ENCODE data around the gene TFG.

The TFG gene

GRCh38 chr3:100706365-100706764, 2.9 kb upstream of the TFG start:
- no peak for DNase-seq

GRCh38 chr3:100708644-100708988, 678 bp upstream of the TFG start:
- DNase-seq: no peak

- DNase-seq: peak in 27 of 51 donors; percentile 8 to 82 (median 30)
Observed at GRCh38 chr3:100709842-100710260, 557 bp downstream of the TFG start.

GRCh38 chr3:100710261-100710968, 1.1 kb downstream of the TFG start:
- DNase-seq: peak in 1 of 51 donors; percentile 33

- DNase-seq: no peak
Observed at GRCh38 chr3:100715176-100715575, 5.9 kb downstream of the TFG start.

- DNase-seq: no peak
Observed at GRCh38 chr3:100717063-100717462, 7.8 kb downstream of the TFG start.

GRCh38 chr3:100717637-100718487, 8.6 kb downstream of the TFG start:
- DNase-seq: no peak

GRCh38 chr3:100719136-100719535, 9.8 kb downstream of the TFG start:
- no peak for DNase-seq

GRCh38 chr3:100720426-100720825, 11.1 kb downstream of the TFG start:
- DNase-seq: no peak

GRCh38 chr3:100725935-100726513, 16.7 kb downstream of the TFG start:
- no peak for DNase-seq

- no peak for DNase-seq
Observed at GRCh38 chr3:100726706-100727105, 17.4 kb downstream of the TFG start.

GRCh38 chr3:100730524-100730923, 21.2 kb downstream of the TFG start:
- DNase-seq: no peak

GRCh38 chr3:100732435-100732834, 23.1 kb downstream of the TFG start:
- no peak for DNase-seq

GRCh38 chr3:100737334-100737733, 28.0 kb downstream of the TFG start:
- peak in 1 of 51 donors; percentile 6 for DNase-seq

GRCh38 chr3:100740207-100740606, 30.9 kb downstream of the TFG start:
- no peak for DNase-seq

GRCh38 chr3:100743535-100743934, 34.2 kb downstream of the TFG start:
- DNase-seq: no peak

- DNase-seq: no peak
Observed at GRCh38 chr3:100744671-100745070, 35.4 kb downstream of the TFG start.

GRCh38 chr3:100745617-100746016, 36.3 kb downstream of the TFG start:
- DNase-seq: no peak

- DNase-seq: peak in 1 of 51 donors; percentile 9
Observed at GRCh38 chr3:100746092-100746491, 36.8 kb downstream of the TFG start.

- no peak for DNase-seq
Observed at GRCh38 chr3:100748220-100748619, 38.9 kb downstream of the TFG start.

- no peak for DNase-seq
Observed at GRCh38 chr3:100748967-100749366, 39.7 kb downstream of the TFG start.

GRCh38 chr3:100753846-100754245, 44.6 kb downstream of the TFG start:
- no peak for DNase-seq

Measured in hypothalamus (tissue), 51 donors.